ENCODE results near the gene PDAP1.

The PDAP1 gene

DNA sequence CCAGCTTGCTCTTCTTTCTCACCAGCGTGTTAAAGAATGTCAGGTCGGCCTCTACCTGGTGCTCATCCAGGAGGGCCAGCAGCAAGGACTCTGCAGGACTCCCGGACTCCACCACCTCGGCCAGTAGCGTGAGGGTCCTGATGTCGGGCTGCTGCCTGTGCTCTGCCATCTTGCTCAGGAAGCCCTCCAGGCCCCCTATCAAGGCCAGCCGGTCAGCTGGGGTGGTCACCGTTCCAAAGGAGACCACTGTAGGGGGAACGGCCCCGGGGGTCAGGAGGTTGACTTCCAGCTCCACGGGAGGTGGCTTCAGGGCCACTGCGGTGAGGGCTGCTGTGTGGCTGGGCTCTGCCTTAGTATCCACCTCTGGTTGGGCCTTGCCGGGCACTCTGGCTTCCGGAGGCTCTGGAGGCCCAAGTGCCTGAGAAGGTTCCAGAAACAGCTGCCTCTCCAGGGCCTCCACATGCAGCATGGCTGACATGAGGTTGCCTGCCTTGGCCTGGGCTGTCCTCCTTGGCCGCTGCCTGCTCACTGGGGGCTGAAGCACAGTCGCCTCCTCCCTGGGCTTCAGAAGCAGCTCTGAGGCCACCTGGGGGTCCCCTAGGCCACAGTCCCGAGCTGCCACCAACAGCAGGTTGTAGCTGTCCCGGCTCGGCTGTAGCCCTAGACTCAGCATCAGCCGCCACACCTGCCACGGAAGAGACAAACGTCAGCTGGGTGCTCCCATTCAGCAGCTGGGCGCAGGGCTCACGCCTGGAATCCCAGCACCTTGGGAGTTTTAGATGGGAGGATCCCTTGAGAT lies 16.7 kb upstream of the PDAP1 start:
- DNase-seq: no peak

DNA sequence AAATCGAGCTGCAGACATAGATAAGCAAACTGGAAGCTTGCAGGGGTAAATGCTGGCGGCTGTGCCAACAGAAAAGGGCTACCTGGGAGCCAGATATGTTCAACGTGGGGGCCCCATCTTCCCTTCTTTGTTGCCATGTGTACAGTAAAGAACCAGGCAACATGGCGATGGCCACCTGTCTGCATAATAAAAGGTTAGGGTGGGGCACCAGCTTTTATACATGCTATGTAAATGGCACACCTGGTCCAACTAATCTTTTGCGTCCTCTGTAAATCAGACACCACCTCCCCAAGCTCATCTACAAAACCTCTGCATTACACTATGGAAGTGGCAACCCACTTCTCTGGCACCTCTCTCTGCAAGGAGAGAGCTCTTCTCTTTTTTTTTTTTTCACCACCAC lies 14.2 kb upstream of the PDAP1 start:
- no peak for DNase-seq

GRCh38 chr7:99422186-99422585 lies 13.8 kb upstream of the PDAP1 start:
- no peak for DNase-seq

DNA sequence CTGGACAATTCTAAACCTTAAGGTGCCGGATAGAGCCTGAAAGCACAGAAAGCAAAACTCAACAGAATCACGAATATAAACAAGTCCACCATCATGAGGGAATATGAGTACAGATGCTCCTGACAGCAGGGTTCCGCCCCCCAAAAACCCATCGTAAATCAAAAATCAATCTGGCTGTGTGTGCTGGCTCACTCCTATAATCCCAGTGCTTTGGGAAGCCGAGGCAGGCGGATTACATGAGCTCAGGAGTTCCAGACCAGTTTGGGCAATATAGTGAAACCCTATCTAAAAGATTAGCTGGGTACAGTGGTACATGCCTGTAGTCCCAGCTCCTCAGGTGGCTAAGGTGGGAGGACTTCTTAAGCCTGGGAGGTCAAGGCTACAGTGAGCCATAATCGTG lies 12.6 kb upstream of the PDAP1 start:
- DNase-seq: no peak

GRCh38 chr7:99420213-99420612 lies 11.8 kb upstream of the PDAP1 start:
- no peak for DNase-seq

- DNase-seq: no peak
Observed at GRCh38 chr7:99419323-99420021, 11.1 kb upstream of the PDAP1 start.

- no peak for DNase-seq
Observed at GRCh38 chr7:99418260-99418659, 9.9 kb upstream of the PDAP1 start.

- peak; percentile 39 to 43 for DNase-seq
Observed at GRCh38 chr7:99415513-99416127, 7.2 kb upstream of the PDAP1 start.

DNA sequence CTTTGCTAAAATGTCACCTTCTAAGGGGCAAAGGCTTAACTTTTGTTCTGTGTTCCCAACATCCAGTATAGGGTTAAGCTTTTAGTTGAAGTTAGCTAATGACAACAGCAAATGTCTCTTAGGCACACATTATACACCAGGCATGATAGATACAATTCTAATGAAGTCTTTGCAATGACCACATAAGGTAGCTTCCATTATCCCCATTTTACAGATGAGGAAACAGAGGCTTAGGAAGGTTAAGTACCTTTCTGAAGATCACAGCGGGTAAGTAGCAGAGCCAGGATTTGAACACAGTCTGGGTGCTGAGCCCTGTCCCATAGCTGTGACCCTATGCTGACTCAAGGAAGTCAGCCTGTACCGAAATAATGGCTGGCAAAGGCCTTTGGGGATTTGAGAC lies 2.2 kb upstream of the PDAP1 start:
- DNase-seq: no peak

DNA sequence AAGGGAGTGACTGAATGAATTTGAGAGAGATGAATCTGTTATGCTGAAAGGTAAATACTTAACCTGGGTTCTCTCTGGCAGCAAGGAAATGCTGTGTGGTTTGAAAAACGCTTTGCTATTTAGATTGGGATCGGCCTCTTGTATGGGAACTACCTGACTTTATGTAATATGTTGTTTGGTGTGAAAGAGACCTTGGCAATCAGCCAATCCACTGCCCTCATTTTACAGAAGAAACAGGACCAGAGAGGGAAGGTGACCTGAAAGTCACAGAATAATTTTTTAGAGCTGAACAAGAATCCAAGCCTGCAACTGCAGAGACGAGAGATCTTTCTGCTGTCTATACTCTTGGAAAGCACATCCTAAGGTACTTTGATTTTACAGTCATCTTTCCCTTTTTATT lies 1.4 kb upstream of the PDAP1 start:
- DNase-seq: peak in 1 of 2 donors; percentile 45

DNA sequence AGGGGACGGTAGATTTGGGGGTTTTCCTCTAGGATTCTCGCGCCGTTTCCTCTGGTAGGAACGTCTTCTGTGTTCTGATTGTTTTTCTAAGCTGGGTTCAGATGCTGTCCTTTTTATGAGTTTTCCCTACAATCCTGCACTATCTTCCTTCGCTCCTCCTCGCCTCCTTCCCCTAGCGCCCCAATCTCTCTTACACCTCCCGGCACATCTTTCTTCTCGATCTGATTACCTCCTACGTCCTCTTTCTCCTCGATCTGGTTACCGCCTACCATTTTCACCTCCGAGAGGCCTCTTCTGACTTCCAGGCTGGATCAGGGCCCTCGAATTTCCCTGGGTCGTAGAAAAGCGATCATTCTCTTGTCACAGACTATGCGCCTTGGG lies 785 bp upstream of the PDAP1 start:
- DNase-seq: peak in 1 of 2 donors; percentile 19

DNA sequence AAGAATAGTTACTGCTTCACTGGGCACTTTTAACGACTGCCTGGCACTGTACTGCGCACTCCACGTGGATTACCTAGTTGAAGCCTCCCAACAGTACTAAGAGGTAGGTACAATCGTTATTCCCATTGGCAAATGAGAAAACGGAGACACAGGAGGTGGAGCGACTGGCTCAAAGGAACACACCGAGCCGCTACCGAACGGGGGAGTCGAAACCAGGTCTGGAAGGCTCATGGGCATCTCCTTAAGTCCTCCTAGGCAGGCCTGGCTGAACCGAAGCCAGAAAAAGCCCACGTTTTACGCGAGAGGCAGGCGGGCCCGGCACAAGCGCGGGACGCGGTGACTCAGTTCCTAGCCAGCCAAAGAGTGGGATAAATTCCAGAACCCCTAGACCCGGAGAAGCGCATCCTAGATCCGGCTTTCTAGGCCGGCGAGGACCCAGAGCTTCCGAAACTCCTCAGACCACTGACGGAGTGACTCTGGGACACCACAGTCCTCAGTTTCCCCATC lies 472 bp downstream of the PDAP1 start:
- peak; percentile 32 to 41 for DNase-seq

- DNase-seq: no peak
Observed at GRCh38 chr7:99406557-99406956, 1.8 kb downstream of the PDAP1 start.

- DNase-seq: no peak
Observed at GRCh38 chr7:99404977-99405320, 3.4 kb downstream of the PDAP1 start.

GRCh38 chr7:99404235-99404976 lies 4.0 kb downstream of the PDAP1 start:
- no peak for DNase-seq

GRCh38 chr7:99403764-99404163 lies 4.6 kb downstream of the PDAP1 start:
- no peak for DNase-seq

- no peak for DNase-seq
Observed at GRCh38 chr7:99402854-99403253, 5.5 kb downstream of the PDAP1 start.

DNA sequence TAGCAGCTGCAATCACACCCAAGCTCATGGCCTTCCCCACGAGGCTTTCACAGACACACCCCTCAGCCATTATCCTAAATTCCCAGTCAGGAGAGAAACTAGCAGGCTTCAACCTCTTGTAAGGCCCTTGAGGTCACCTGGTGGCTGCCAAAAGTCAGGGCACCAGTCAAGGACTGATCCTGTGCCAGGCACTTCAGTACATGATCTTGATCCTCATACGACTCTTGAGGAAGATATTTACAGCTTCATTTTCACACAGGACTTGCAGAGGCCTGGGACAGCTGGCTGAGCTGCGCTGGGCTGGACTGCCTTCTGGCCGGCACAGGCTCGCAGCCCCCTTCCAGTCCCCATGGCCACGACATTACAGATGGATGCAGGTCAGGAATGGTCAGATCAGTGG lies 8.8 kb downstream of the PDAP1 start:
- no peak for DNase-seq

- DNase-seq: no peak
Observed at GRCh38 chr7:99398891-99399445, 9.4 kb downstream of the PDAP1 start.

DNA sequence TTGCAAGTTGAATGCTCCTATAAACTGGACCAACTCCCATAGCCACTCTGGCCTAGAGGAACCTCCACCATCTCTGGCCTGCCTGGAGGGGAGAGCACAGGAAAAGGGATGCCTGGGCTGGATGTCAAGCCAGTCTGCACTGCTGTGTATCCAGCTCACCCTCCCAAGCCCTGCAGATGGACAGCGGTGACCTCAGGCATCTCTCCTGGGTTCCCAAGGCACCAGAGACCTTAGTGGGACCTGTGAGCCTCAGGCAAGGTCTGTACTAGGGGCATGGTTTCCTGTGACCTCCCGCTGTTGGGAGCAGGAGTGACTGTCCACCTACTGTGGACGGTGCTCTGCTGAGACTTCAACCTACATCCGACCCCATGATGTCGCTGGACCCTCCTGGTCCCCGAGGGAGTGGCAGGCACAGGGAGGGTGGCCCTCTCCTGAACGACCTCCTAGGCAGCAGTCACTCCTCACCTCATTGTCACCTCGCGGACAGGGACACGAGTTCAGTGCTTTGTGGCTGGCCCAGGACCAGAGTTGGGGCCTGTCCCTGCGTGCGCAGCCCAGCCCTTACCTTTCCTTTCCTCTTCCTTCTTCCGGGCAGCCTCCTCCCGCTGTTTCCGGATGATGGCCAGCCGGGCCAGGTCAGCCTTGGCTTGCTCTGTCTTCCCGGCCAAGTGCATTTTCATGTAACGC lies 11.0 kb downstream of the PDAP1 start:
- DNase-seq: no peak

DNA sequence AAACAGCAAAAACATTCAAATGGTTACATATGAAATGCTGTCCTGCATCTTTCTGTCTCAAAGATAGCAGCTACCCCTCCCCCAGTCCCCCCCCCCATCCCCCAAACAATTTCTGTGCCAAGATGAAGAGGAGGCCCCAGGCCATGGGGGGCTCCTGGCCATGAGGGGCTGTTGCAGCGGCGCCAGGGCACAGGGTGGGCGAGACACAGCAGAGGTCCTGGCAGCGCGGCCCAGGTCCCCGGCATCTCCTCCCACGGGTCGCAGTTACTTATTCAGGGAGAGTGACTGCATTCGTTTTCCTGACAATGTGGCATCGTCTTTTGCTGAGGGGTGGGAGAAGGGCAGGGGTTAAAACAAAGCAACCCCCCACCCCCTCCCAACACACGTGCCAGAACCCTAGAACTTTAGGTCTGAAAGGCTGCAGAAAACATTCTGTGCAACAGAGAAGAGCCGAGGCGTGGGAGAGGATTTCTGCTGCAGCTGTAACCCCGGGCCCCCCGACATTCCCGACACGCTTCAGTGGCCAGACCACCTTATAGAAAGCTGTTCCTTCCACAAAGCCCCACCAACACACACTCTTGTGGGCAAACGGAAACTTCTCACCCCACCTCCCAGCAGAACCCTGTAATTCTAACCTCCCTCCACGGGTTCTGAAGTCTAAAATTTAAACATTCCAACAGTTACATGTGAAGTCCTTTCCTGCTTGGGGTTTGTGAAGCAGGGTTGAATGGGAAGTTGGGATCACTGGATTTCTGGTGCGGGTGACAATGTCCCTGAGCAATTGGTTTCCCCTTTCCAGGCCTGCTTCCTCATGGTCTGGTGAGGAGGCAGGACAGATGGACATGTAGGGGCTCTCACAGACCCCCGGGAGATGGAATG lies 11.7 kb downstream of the PDAP1 start:
- no peak for DNase-seq

Measured in CD4-positive, alpha-beta T cell treated with Interleukin-4 for 1 hour (primary cell).